B cell (primary cell): ENCODE results near the gene SMARCC1. TPM values are rescaled to one million over a fixed set of nuclear protein-coding genes. Genes with fewer than 3 reads are reported as not detected.

Experiments
- ATAC-seq: fragments of 200-7000 bp; cut with Tn5 transposase; one replicate; pipeline ENCODE4 v1.10.0; 2021; ENCODE audit warnings: low read depth, mild to moderate bottlenecking, moderate number of reproducible peaks, moderate library complexity
- CTCF ChIA-PET: fragments of 350-600 bp; sonication (Branson Sonifier 250); formaldehyde crosslinking; loops from one replicate; lab custom pipeline; 2021; ENCODE audit warnings: antibody characterized with exemption, inconsistent platforms; lab: Charles Lee
- POLR2A ChIA-PET: fragments of 350-600 bp; sonication (Branson Sonifier 250); formaldehyde crosslinking; loops from one replicate; lab custom pipeline; 2021; ENCODE audit warnings: antibody characterized with exemption; lab: Charles Lee
- DNase-seq: peaks from one replicate; pipeline ENCODE4 v3.0.0; 2013
- H2AFZ ChIP-seq: 2 replicates; pipeline ENCODE4 v1.6.1; 2012; ENCODE audit warnings: mild to moderate bottlenecking, low read depth, low read length; ENCODE audit not compliant: insufficient read depth, poor library complexity, severe bottlenecking
- H3K27ac ChIP-seq, 2 donors: 1 replicate in 1 of 2; 2 replicates in 1 of 2; pipeline ENCODE4 v1.5.1; 2012 to 2013; ENCODE audit warnings: low read length in 2 of 2, mild to moderate bottlenecking in 2 of 2, moderate library complexity in 1 of 2
- H3K27me3 ChIP-seq, 4 experiments: fragments of 200-600 bp in 1 of 4; sonication (generic) in 1 of 4; replicated peaks in 1 of 4; 1 replicate in 2 of 4; 2 replicates in 2 of 4; pipeline versions ENCODE4 v1.6.1 to v1.7.0; 2013 to 2016; ENCODE audit warnings: low read length in 3 of 4, mild to moderate bottlenecking in 2 of 4, mixed read lengths in 1 of 4, moderate library complexity in 1 of 4; ENCODE audit not compliant: insufficient read depth in 4 of 4, control insufficient read depth in 3 of 4; ENCODE audit errors: control extremely low read depth in 1 of 4
- H3K36me3 ChIP-seq, 2 experiments: replicated peaks in 1 of 2; 1 replicate in 1 of 2; 2 replicates in 1 of 2; pipeline versions ENCODE4 v1.6.1 to v1.7.1; 2013; ENCODE audit warnings: low read length in 1 of 2; ENCODE audit not compliant: insufficient read depth in 2 of 2, control insufficient read depth in 1 of 2; ENCODE audit errors: control extremely low read depth in 1 of 2, extremely low read depth in 1 of 2
- H3K4me1 ChIP-seq, 2 donors: fragments of 200-600 bp in 1 of 2; sonication (generic) in 1 of 2; 1 replicate in 1 of 2; 2 replicates in 1 of 2; pipeline versions ENCODE4 v1.5.1 to v1.6.1; 2013 to 2017; ENCODE audit warnings: low read length in 2 of 2; ENCODE audit not compliant: control insufficient read depth in 2 of 2, insufficient read depth in 2 of 2
- H3K4me2 ChIP-seq: replicated peaks from 2 replicates; pipeline ENCODE3; 2012; ENCODE audit warnings: mild to moderate bottlenecking, low read depth, low read length; ENCODE audit not compliant: poor library complexity, severe bottlenecking
- H3K4me3 ChIP-seq, 5 experiments: fragments of 200-600 bp in 1 of 5; sonication (generic) in 1 of 5; 1 replicate in 3 of 5; 2 replicates in 2 of 5; pipeline versions ENCODE4 v1.5.1 to v1.7.0; 2011 to 2016; ENCODE audit warnings: low read length in 4 of 5, mild to moderate bottlenecking in 4 of 5, low read depth in 2 of 5, control low read depth in 1 of 5, moderate library complexity in 1 of 5; ENCODE audit not compliant: insufficient read depth in 1 of 5; ENCODE audit errors: control extremely low read depth in 1 of 5, extremely low read depth in 1 of 5
- H3K79me2 ChIP-seq: fragments of 200-600 bp; sonication (generic); one replicate; pipeline ENCODE4 v1.6.0; 2016; ENCODE audit warnings: low read length; ENCODE audit not compliant: control insufficient read depth, insufficient read depth
- H3K9ac ChIP-seq: fragments of 200-600 bp; sonication (generic); 2 replicates; pipeline ENCODE4 v1.6.1; 2017; ENCODE audit warnings: mild to moderate bottlenecking, low read length, moderate library complexity
- H3K9me3 ChIP-seq, 3 donors: one replicate each; pipeline versions ENCODE4 v1.6.1 to v1.7.1; 2013; ENCODE audit warnings: low read length in 2 of 3; ENCODE audit not compliant: control insufficient read depth in 2 of 3, insufficient read depth in 1 of 3; ENCODE audit errors: control extremely low read depth in 1 of 3
- H4K20me1 ChIP-seq: 2 replicates; pipeline ENCODE4 v1.6.0; 2012; ENCODE audit warnings: mild to moderate bottlenecking, low read length; ENCODE audit not compliant: insufficient read depth, control insufficient read depth, poor library complexity, severe bottlenecking
- H3K27ac Mint-ChIP-seq: one replicate; pipeline ENCODE4 v1.8.0; 2021; ENCODE audit warnings: mixed read lengths
- H3K27me3 Mint-ChIP-seq: one replicate; pipeline ENCODE4 v1.8.0; 2021; ENCODE audit warnings: mixed read lengths
- H3K4me1 Mint-ChIP-seq: one replicate; pipeline ENCODE4 v1.8.0; 2021; ENCODE audit warnings: mixed read lengths
- H3K4me3 Mint-ChIP-seq: one replicate; pipeline ENCODE4 v1.8.0; 2021; ENCODE audit warnings: mixed read lengths
- H3K9me3 Mint-ChIP-seq: one replicate; pipeline ENCODE4 v1.8.0; 2022; ENCODE audit warnings: mixed read lengths; ENCODE audit not compliant: insufficient read depth
- EZH2 ChIP-seq: IDR thresholded peaks from 2 replicates; pipeline ENCODE4 v1.6.1; 2012; ENCODE audit warnings: borderline replicate concordance, low read depth, mild to moderate bottlenecking, moderate library complexity, low read length; ENCODE audit not compliant: insufficient read depth, poor library complexity, severe bottlenecking
- WGBS: methylation state at CpG from one replicate; pipeline ENCODE4 v1.1.5; 2013; ENCODE audit warnings: missing lambda C conversion rate; ENCODE audit not compliant: insufficient coverage; 5-methylcytosine and 5-hydroxymethylcytosine counted together
- intact Hi-C: fragments of 100-400 bp; cut with micrococcal nuclease; formaldehyde crosslinking; loops from one replicate; pipeline ENCODE4 v1.10.0; 2022
- polyA plus RNA-seq: library from polyadenylated mRNA; depleted of rRNA; stranded (reverse); fragments of >200 nt; gene quantifications from 2 replicates; pipeline ENCODE4 v1.2.3, GENCODE V29; 2012
- total RNA-seq, 2 donors: library from RNA; stranded (reverse); fragments of 120-200 nt in 1 of 2; gene quantifications; 1 replicate in 1 of 2; 2 replicates in 1 of 2; pipeline versions ENCODE4 v1.2.3 to v1.2.4, GENCODE V29; 2013 to 2022
- TF ChIP-seq, protein P1 (sequence below): fragments of 200-600 bp; IDR thresholded peaks from one replicate; pipeline ENCODE4 v1.8.0; 2022; ENCODE audit warnings: antibody characterized with exemption, mild to moderate bottlenecking

The SMARCC1 gene
- total and polyA plus RNA-seq, 2 donors (not counting 1 experiment from before 2014, with no cell fraction given), result 13.1 to 155 TPM

DNA sequence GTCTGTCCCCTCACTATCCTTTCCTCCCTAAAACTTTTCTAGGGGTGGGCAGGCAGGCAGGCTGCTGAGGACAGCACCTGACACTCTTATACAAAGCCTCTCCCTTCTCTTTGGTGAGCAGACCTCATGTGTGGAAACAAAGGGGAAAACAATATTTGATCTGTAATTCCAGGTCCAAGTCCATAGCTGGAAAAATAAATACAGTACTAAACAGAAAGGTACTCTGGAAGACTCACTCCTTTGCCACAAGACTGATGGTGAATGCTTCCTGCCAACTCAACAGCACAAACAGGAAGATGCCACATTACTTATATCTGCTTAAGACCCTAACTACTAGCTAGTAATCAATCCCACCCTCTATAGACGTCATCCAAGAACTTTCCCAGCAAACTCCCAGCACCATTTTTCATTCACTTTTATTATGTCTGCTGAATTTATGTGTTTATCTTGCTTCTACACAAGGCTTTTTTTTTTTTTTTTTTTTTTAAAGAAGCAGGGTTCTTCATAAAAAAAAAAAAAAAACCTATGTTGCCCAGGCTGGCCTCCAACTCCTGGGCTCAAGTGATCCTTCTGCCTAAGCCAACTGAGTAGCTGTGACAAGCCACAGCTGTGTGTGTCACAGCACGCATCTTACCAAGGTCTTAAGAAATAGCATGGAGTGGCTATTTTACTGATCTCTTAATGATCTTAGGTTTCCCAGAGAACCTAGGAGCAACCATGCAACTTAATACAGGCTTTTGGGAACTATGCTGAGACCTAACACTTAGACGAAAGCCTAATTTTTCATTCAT, 158.8 kb downstream of the SMARCC1 start:
- peaks cover 6% of the 10 kb centered on the region for H3K79me2 ChIP-seq
- POLR2A ChIA-PET, result no interaction called here
- no peaks in the 10 kb centered on the region for H3K27me3 Mint-ChIP-seq
- no peaks in the 10 kb centered on the region for H3K27me3 ChIP-seq
- H2AFZ ChIP-seq, result no peak overlapping the region
- TF ChIP-seq EZH2, result no peak
- TF ChIP-seq, protein P1, sequence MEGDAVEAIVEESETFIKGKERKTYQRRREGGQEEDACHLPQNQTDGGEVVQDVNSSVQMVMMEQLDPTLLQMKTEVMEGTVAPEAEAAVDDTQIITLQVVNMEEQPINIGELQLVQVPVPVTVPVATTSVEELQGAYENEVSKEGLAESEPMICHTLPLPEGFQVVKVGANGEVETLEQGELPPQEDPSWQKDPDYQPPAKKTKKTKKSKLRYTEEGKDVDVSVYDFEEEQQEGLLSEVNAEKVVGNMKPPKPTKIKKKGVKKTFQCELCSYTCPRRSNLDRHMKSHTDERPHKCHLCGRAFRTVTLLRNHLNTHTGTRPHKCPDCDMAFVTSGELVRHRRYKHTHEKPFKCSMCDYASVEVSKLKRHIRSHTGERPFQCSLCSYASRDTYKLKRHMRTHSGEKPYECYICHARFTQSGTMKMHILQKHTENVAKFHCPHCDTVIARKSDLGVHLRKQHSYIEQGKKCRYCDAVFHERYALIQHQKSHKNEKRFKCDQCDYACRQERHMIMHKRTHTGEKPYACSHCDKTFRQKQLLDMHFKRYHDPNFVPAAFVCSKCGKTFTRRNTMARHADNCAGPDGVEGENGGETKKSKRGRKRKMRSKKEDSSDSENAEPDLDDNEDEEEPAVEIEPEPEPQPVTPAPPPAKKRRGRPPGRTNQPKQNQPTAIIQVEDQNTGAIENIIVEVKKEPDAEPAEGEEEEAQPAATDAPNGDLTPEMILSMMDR, result no peak
- no peak overlapping the region for H3K4me3 Mint-ChIP-seq
- intact Hi-C loops, result no loop called here
- H3K4me1 Mint-ChIP-seq, result no peaks in the 10 kb centered on the region
- 100% methylated on average over 1 of the region's 3 CpGs for WGBS
- peaks cover 6% of the 10 kb centered on the region for H4K20me1 ChIP-seq
- H3K9me3 ChIP-seq, result no peaks in the 10 kb centered on the region
- no peaks in the 10 kb centered on the region for H3K9me3 Mint-ChIP-seq
- H3K27ac Mint-ChIP-seq, result no peak overlapping the region
- DNase-seq (no peak), ATAC-seq (no peak)
- H3K36me3 ChIP-seq, result peaks cover 12 to 51% of the 10 kb centered on the region in 2 experiments
- H3K27ac ChIP-seq, result no peak overlapping the region
- CTCF ChIA-PET, result interaction anchor here (0.7 kb wide), 1 partner anchor 124 kb away, joined by 3 read pairs; no protein-coding TSS in a partner anchor
- H3K9ac ChIP-seq, result no peak overlapping the region
- no peaks in the 10 kb centered on the region for H3K4me1 ChIP-seq
- no peak overlapping the region for H3K4me2 ChIP-seq
- H3K4me3 ChIP-seq, result no peak overlapping the region
